ENCODE results near the gene TMTC3. TPM values are rescaled to one million over a fixed set of nuclear protein-coding genes. Genes with fewer than 3 reads are reported as not detected.
"Not testable (repeated sequence)": the region's sequence is repeated elsewhere in the genome, so short reads cannot be mapped to it uniquely, and the experiment has no call there.

TMTC3 gene
- total RNA-seq, 5 donors from 2014 or later (not counting 1 experiment from before 2014, with no cell fraction given), result 7.1 to 11.0 (median 8.6) TPM

DNA sequence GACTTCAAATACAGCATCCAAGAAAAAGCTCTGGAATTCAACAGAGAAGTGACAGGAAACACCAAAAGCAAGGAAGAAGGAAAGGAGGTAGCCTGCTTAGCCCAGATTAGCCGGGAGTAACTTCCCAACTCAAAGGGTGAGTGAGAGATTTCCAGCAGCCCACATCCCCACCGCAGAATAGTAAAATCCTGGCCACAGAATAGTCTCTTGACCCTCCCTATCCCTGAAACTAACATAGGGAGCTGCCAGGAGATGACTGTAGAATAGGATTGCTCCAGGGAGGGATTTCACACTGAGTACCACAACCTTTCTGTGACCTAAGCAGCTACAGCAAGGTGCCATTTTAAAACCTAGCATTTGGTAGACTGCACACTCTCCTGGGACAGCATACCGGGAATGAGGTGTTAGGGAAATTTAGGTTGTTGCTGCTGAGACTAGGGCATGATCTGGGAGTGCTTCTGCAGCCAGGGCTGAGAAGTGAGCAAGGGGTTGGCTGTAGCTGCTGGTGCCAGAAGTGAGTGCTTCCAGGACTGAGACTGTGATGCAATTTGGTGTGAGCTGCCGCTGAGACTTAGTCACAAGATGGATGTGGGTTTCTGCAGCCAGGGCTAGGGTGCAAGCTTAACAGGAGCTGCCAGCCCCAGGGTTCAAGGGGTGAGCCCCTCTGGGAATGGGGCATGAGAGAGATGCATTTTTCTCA, 66.0 kb downstream of the TMTC3 start:
- peaks cover 16 to 38% (median 29%) of the 10 kb centered on the region in 3 donors for H3K9me3 Mint-ChIP-seq
- CTCF ChIA-PET, result no interaction called here
- H3K36me3 Mint-ChIP-seq, result no peaks in the 10 kb centered on the region
- Histone ChIP-seq H3K9me3 (no peaks in the 10 kb centered on the region), H3K4me1 (ENCODE audit: control insufficient read depth in 1 of 2, extremely low read depth in 1 of 2, insufficient read depth in 2 of 2, low read length in 2 of 2) (no peaks in the 10 kb centered on the region), H3K4me3 (ENCODE audit: control insufficient read depth in 1 of 2, extremely low read depth in 1 of 2, low read length in 1 of 2) (no peak overlapping the region), H3K27me3 (replicated peaks in 1 of 2; ENCODE audit: control insufficient read depth in 2 of 2, extremely low read depth in 1 of 2, insufficient read depth in 2 of 2, low read length in 1 of 2) (peaks cover 0 to 4% of the 10 kb centered on the region in 2 experiments), H3K27ac (ENCODE audit: low read length) (no peak overlapping the region), H3K36me3 (ENCODE audit: control insufficient read depth in 2 of 2, extremely low read depth in 1 of 2, insufficient read depth in 1 of 2, low read length in 1 of 2) (no peaks in the 10 kb centered on the region)
- no peak overlapping the region for H3K27ac Mint-ChIP-seq
- H3K4me3 Mint-ChIP-seq, result no peak overlapping the region
- no peak for DNase-seq
- ATAC-seq (replicated peaks in 1 of 4), result no peak
- POLR2A ChIA-PET, result no interaction called here
- no peaks in the 10 kb centered on the region for H3K4me1 Mint-ChIP-seq
- 100% methylated on average over 1 of the region's 4 CpGs for WGBS (ENCODE audit: insufficient coverage)
- H3K27me3 Mint-ChIP-seq, result peaks cover 0 to 7% of the 10 kb centered on the region in 2 donors

DNA sequence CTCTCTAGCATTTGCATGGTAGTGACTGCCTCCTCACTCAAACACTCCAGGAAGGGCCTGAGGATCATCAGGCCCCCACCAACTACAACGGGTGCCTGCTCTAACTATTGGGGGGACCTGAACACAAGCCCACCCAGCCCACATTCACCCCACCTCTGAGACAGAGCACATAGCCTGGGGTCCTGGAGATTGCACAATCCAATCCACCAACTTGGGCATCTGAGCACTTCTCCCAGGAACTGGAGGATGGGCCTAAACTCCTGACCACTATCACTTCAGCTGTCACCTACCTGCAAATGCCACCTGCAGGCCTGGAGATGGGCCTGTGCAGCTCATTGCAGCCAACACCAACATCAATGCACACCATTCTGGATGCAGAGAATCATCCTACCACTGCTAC, 66.6 kb downstream of the TMTC3 start:
- Mint-ChIP-seq H3K4me3 (no peak overlapping the region), H3K9me3 (peaks cover 18 to 44% (median 29%) of the 10 kb centered on the region in 3 donors), H3K27me3 (peaks cover under 1 to 7% of the 10 kb centered on the region in 2 donors), H3K4me1 (no peaks in the 10 kb centered on the region), H3K27ac (no peak overlapping the region), H3K36me3 (no peaks in the 10 kb centered on the region)
- WGBS (ENCODE audit: insufficient coverage), result 60% methylated on average over 1 of the region's 1 CpG
- H3K9me3 ChIP-seq, result no peaks in the 10 kb centered on the region
- no peak overlapping the region for H3K27ac ChIP-seq (ENCODE audit: low read length)
- CTCF ChIA-PET, result no interaction called here
- no peaks in the 10 kb centered on the region for H3K36me3 ChIP-seq (ENCODE audit: control insufficient read depth in 2 of 2, extremely low read depth in 1 of 2, insufficient read depth in 1 of 2, low read length in 1 of 2)
- POLR2A ChIA-PET, result no interaction called here
- no peak overlapping the region for H3K4me3 ChIP-seq (ENCODE audit: control insufficient read depth in 1 of 2, extremely low read depth in 1 of 2, low read length in 1 of 2)
- H3K27me3 ChIP-seq (replicated peaks in 1 of 2; ENCODE audit: control insufficient read depth in 2 of 2, extremely low read depth in 1 of 2, insufficient read depth in 2 of 2, low read length in 1 of 2), result peaks cover 0 to 4% of the 10 kb centered on the region in 2 experiments
- ATAC-seq (replicated peaks in 1 of 4), result no peak
- no peaks in the 10 kb centered on the region for H3K4me1 ChIP-seq (ENCODE audit: control insufficient read depth in 1 of 2, extremely low read depth in 1 of 2, insufficient read depth in 2 of 2, low read length in 2 of 2)
- no peak for DNase-seq

DNA sequence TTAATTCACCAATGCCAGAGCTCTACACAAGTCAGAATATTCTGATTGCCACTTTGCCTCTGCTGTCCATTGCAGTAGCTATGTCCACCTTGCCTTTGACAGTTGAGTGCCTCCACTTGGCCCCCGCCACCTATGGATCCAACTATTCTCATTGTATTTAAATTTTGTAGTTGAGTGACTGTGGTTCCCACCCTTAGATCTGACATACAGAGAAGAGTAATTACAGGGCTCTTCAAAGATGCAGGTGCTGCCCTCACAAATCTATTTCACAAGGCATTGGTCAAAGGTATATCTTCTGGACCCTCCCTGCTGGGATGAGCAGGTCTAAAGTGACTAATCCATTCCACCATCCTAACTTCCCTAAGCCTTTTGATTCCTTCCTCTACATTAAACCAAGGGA, 68.2 kb downstream of the TMTC3 start:
- WGBS (ENCODE audit: insufficient coverage), result no CpG with 5 or more reads among the region's 1 CpG
- H3K36me3 Mint-ChIP-seq; H3K4me1 ChIP-seq (ENCODE audit: control insufficient read depth in 1 of 2, extremely low read depth in 1 of 2, insufficient read depth in 2 of 2, low read length in 2 of 2); H3K27ac Mint-ChIP-seq; CTCF ChIA-PET; ATAC-seq (replicated peaks in 1 of 4); H3K9me3 ChIP-seq; DNase-seq; H3K27ac ChIP-seq (ENCODE audit: low read length); H3K27me3 ChIP-seq (replicated peaks in 1 of 2; ENCODE audit: control insufficient read depth in 2 of 2, extremely low read depth in 1 of 2, insufficient read depth in 2 of 2, low read length in 1 of 2); H3K36me3 ChIP-seq (ENCODE audit: control insufficient read depth in 2 of 2, extremely low read depth in 1 of 2, insufficient read depth in 1 of 2, low read length in 1 of 2); POLR2A ChIA-PET; H3K4me3 Mint-ChIP-seq; H3K4me3 ChIP-seq (ENCODE audit: control insufficient read depth in 1 of 2, extremely low read depth in 1 of 2, low read length in 1 of 2); H3K4me1 Mint-ChIP-seq; H3K27me3 Mint-ChIP-seq: not testable (repeated sequence)
- H3K9me3 Mint-ChIP-seq, result peaks cover 18 to 51% (median 24%) of the 10 kb centered on the region in 3 donors

DNA sequence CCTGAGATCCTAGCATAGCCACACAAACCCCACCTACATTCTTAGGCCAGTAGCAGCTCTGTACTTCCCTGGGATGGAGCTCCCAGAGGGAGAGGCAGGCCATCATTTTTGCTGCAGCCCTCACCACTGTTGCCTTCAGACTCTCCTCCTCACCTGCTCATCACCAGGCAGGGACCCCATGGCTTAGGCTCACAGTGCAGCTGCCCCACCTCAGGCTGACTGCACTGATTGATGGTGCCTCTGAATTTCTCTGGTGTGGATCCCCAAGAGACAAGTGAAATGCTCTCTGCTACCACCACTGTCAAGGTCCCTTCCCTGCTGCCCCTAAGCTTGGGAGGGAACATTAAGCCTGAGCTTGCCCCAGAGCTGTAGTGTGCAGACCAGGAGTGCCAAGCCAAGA, 76.2 kb downstream of the TMTC3 start:
- peaks cover 10 to 45% (median 17%) of the 10 kb centered on the region in 3 donors for H3K9me3 Mint-ChIP-seq
- ChIA-PET CTCF (no interaction called here), POLR2A (no interaction called here)

DNA sequence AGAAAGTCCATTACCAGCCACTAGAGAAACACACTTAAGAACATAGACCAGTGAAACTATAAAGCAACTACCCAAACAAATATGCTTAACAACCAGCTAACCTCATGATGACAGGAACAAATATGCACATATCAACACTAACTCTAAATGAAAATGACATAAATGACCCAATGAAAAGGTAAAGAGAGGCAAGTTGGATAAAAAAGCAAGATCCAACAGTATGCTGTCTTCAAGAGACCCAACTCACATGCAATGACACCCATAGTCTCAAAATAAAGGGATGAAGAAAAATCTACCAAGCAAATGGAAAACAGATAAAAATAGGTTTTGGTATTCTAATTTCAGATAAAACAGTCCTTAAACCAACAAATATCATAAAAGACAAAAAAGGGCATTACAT, 77.8 kb downstream of the TMTC3 start:
- DNase-seq, result no peak
- CTCF ChIA-PET, result no interaction called here
- peaks cover 9 to 34% (median 17%) of the 10 kb centered on the region in 3 donors for H3K9me3 Mint-ChIP-seq
- no peak overlapping the region for H3K4me3 Mint-ChIP-seq
- H3K36me3 Mint-ChIP-seq, result no peaks in the 10 kb centered on the region
- H3K27me3 Mint-ChIP-seq, result no peaks in the 10 kb centered on the region
- no peak overlapping the region for H3K27ac Mint-ChIP-seq
- Histone ChIP-seq H3K9me3 (no peaks in the 10 kb centered on the region), H3K4me1 (ENCODE audit: control insufficient read depth in 1 of 2, extremely low read depth in 1 of 2, insufficient read depth in 2 of 2, low read length in 2 of 2) (no peaks in the 10 kb centered on the region), H3K27me3 (replicated peaks in 1 of 2; ENCODE audit: control insufficient read depth in 2 of 2, extremely low read depth in 1 of 2, insufficient read depth in 2 of 2, low read length in 1 of 2) (no peaks in the 10 kb centered on the region), H3K4me3 (ENCODE audit: control insufficient read depth in 1 of 2, extremely low read depth in 1 of 2, low read length in 1 of 2) (no peak overlapping the region), H3K27ac (ENCODE audit: low read length) (no peak overlapping the region), H3K36me3 (ENCODE audit: control insufficient read depth in 2 of 2, extremely low read depth in 1 of 2, insufficient read depth in 1 of 2, low read length in 1 of 2) (no peaks in the 10 kb centered on the region)
- no peaks in the 10 kb centered on the region for H3K4me1 Mint-ChIP-seq
- POLR2A ChIA-PET, result no interaction called here
- ATAC-seq (replicated peaks in 1 of 4), result no peak

More for the DNA sequence above, 76.2 kb downstream of the TMTC3 start:
- Mint-ChIP-seq H3K36me3 (no peaks in the 10 kb centered on the region), H3K27ac (no peak overlapping the region), H3K4me1 (no peaks in the 10 kb centered on the region), H3K4me3 (no peak overlapping the region), H3K27me3 (peaks cover 0 to 2% of the 10 kb centered on the region in 2 donors)
- Histone ChIP-seq H3K9me3 (no peaks in the 10 kb centered on the region), H3K36me3 (ENCODE audit: control insufficient read depth in 2 of 2, extremely low read depth in 1 of 2, insufficient read depth in 1 of 2, low read length in 1 of 2) (no peaks in the 10 kb centered on the region), H3K27me3 (replicated peaks in 1 of 2; ENCODE audit: control insufficient read depth in 2 of 2, extremely low read depth in 1 of 2, insufficient read depth in 2 of 2, low read length in 1 of 2) (no peaks in the 10 kb centered on the region), H3K4me1 (ENCODE audit: control insufficient read depth in 1 of 2, extremely low read depth in 1 of 2, insufficient read depth in 2 of 2, low read length in 2 of 2) (no peaks in the 10 kb centered on the region), H3K4me3 (ENCODE audit: control insufficient read depth in 1 of 2, extremely low read depth in 1 of 2, low read length in 1 of 2) (no peak overlapping the region), H3K27ac (ENCODE audit: low read length) (no peak overlapping the region)
- DNase-seq (no peak), ATAC-seq (replicated peaks in 1 of 4) (no peak)

DNA sequence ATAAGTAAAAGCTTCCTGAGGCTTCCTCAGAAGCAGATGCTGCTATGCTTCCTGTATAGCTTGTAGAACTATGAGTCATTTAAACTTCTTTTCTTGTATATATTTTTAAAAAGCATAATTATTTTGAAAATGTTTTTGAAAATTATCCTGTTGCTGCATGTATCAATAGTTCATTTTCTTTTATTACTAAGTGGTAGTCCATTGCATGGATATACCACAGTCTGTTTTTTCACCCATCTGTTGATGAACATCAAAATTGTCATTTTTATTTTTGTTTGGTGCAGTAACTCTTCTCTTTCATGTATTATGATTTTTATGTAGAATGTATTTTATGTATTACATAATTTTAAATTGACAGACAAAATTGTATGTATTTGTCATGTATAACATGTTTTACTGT, 81.4 kb downstream of the TMTC3 start:
- ATAC-seq (replicated peaks in 1 of 4) (no peak), DNase-seq (no peak)
- Histone ChIP-seq H3K36me3 (ENCODE audit: control insufficient read depth in 2 of 2, extremely low read depth in 1 of 2, insufficient read depth in 1 of 2, low read length in 1 of 2) (no peaks in the 10 kb centered on the region), H3K4me3 (ENCODE audit: control insufficient read depth in 1 of 2, extremely low read depth in 1 of 2, low read length in 1 of 2) (no peak overlapping the region), H3K4me1 (ENCODE audit: control insufficient read depth in 1 of 2, extremely low read depth in 1 of 2, insufficient read depth in 2 of 2, low read length in 2 of 2) (peaks cover 0 to 2% of the 10 kb centered on the region in 2 experiments), H3K27me3 (replicated peaks in 1 of 2; ENCODE audit: control insufficient read depth in 2 of 2, extremely low read depth in 1 of 2, insufficient read depth in 2 of 2, low read length in 1 of 2) (no peaks in the 10 kb centered on the region), H3K27ac (ENCODE audit: low read length) (no peak overlapping the region), H3K9me3 (no peaks in the 10 kb centered on the region)
- ChIA-PET CTCF (no interaction called here), POLR2A (no interaction called here)
- no peak overlapping the region for H3K4me3 Mint-ChIP-seq
- peaks cover 9 to 32% (median 17%) of the 10 kb centered on the region in 3 donors for H3K9me3 Mint-ChIP-seq
- H3K36me3 Mint-ChIP-seq, result no peaks in the 10 kb centered on the region
- no peaks in the 10 kb centered on the region for H3K27me3 Mint-ChIP-seq
- no peak overlapping the region for H3K27ac Mint-ChIP-seq
- peaks cover 6 to 10% (median 6%) of the 10 kb centered on the region in 3 donors for H3K4me1 Mint-ChIP-seq

DNA sequence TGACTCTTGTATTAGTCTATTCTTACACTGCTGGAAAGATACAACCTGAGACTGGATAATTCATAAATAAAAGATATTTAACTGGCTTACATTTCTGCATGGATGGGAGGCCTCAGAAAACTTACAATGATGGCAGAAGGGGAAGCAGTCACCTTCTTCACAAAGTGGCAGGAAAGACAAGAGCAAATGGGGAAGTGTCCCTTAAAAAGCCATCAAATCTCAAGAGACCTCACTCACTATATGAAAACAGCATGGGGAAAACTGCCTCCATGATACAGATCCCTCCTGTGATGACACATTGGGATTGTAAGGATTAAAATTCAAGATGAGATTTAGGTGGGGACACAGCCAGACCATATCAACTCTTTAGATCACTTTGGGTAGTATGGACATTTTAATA, 83.7 kb downstream of the TMTC3 start:
- no peak for DNase-seq
- Mint-ChIP-seq H3K9me3 (peaks cover 1 to 10% (median 5%) of the 10 kb centered on the region in 3 donors), H3K4me3 (no peak overlapping the region), H3K4me1 (peaks cover 6 to 10% (median 6%) of the 10 kb centered on the region in 3 donors), H3K36me3 (no peaks in the 10 kb centered on the region), H3K27me3 (no peaks in the 10 kb centered on the region), H3K27ac (no peak overlapping the region)
- no peaks in the 10 kb centered on the region for H3K36me3 ChIP-seq (ENCODE audit: control insufficient read depth in 2 of 2, extremely low read depth in 1 of 2, insufficient read depth in 1 of 2, low read length in 1 of 2)
- no peak overlapping the region for H3K4me3 ChIP-seq (ENCODE audit: control insufficient read depth in 1 of 2, extremely low read depth in 1 of 2, low read length in 1 of 2)
- CTCF ChIA-PET, result no interaction called here
- no peaks in the 10 kb centered on the region for H3K27me3 ChIP-seq (replicated peaks in 1 of 2; ENCODE audit: control insufficient read depth in 2 of 2, extremely low read depth in 1 of 2, insufficient read depth in 2 of 2, low read length in 1 of 2)
- ATAC-seq (replicated peaks in 1 of 4), result no peak
- POLR2A ChIA-PET, result no interaction called here
- no peaks in the 10 kb centered on the region for H3K9me3 ChIP-seq
- peaks cover 0 to 2% of the 10 kb centered on the region in 2 experiments for H3K4me1 ChIP-seq (ENCODE audit: control insufficient read depth in 1 of 2, extremely low read depth in 1 of 2, insufficient read depth in 2 of 2, low read length in 2 of 2)
- no peak overlapping the region for H3K27ac ChIP-seq (ENCODE audit: low read length)
